Measurements from ENCODE around the gene TMEM229B.

DNA sequence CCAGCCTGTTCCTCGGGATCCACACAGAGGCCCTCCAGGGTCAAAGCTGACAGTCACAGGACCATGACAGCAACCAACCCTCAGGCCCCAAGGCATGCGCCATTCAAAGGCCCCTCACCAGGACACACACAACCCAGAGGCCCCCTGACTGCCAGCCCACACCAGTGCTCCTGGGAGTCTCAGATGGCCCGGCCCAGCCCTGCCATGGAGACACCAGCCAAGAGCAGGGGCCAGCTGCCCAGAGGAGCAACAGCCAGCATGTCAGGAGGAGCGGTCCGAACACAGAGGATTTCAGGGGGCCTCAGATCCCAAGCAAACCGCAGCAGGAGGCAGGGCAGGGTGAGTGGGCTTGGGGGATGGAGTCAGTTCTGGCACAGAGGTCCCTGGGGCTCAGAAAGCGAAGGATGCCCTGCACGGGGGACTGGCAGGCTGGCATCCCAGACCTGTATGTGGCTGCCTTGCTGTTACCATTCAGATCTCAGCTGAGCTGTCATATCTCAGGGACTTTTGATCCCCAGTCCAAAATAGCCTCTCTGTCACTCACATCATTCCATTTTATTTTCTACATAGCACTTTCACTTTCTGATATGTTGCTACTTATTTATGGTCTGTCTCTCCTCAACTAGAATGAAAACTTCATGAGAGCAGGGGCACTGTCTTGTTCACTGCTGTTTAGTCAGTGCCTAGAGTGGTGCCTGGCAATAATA lies 4.8 kb downstream of the TMEM229B start:
- TF ChIP-seq, protein P1, sequence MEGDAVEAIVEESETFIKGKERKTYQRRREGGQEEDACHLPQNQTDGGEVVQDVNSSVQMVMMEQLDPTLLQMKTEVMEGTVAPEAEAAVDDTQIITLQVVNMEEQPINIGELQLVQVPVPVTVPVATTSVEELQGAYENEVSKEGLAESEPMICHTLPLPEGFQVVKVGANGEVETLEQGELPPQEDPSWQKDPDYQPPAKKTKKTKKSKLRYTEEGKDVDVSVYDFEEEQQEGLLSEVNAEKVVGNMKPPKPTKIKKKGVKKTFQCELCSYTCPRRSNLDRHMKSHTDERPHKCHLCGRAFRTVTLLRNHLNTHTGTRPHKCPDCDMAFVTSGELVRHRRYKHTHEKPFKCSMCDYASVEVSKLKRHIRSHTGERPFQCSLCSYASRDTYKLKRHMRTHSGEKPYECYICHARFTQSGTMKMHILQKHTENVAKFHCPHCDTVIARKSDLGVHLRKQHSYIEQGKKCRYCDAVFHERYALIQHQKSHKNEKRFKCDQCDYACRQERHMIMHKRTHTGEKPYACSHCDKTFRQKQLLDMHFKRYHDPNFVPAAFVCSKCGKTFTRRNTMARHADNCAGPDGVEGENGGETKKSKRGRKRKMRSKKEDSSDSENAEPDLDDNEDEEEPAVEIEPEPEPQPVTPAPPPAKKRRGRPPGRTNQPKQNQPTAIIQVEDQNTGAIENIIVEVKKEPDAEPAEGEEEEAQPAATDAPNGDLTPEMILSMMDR (IDR thresholded peaks at IDR 0.05 in 2 of 3, conservative IDR thresholded peaks at IDR 0.05 in 1 of 3; ENCODE audit: borderline replicate concordance in 1 of 3, insufficient read depth in 1 of 3, low read depth in 2 of 3, low read length in 2 of 3): no peak
- TF ChIP-seq, protein P2, sequence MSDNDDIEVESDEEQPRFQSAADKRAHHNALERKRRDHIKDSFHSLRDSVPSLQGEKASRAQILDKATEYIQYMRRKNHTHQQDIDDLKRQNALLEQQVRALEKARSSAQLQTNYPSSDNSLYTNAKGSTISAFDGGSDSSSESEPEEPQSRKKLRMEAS (IDR thresholded peaks at IDR 0.05): no peak
- TF ChIP-seq POLR2A (IDR thresholded peaks at IDR 0.05; ENCODE audit: borderline replicate concordance, extremely low read depth, insufficient read depth, insufficient read length) (no peak), SRF (IDR thresholded peaks at IDR 0.05; ENCODE audit: low read depth) (no peak), POLR2AphosphoS5 (IDR thresholded peaks at IDR 0.05; ENCODE audit: low read depth, low read length) (no peak), JUND (IDR thresholded peaks at IDR 0.05) (no peak), SP1 (IDR thresholded peaks at IDR 0.05; ENCODE audit: low read depth) (no peak), EZH2 (IDR thresholded peaks at IDR 0.05) (no peak), ZFX (IDR thresholded peaks at IDR 0.05) (no peak), ZNF274 (IDR thresholded peaks at IDR 0.05; ENCODE audit: low read depth, low read length) (no peak), SIN3A (IDR thresholded peaks at IDR 0.05; ENCODE audit: low read depth) (no peak), TCF7L2 (IDR thresholded peaks at IDR 0.05; ENCODE audit: borderline replicate concordance, extremely low read depth, insufficient read depth, insufficient read length) (no peak)
- TF ChIP-seq, protein P3, sequence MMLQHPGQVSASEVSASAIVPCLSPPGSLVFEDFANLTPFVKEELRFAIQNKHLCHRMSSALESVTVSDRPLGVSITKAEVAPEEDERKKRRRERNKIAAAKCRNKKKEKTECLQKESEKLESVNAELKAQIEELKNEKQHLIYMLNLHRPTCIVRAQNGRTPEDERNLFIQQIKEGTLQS (IDR thresholded peaks at IDR 0.05): no peak

Measured in HCT116 (cell line).